ENCODE measurements around the gene SESN1.
A peak's percentile ranks its signal among the peaks of the same experiment; 100 is the strongest.
"Not testable (repeated sequence)": the region's sequence is repeated elsewhere in the genome, so short reads cannot be mapped to it uniquely, and the experiment has no call there.

SESN1 gene

GRCh38 chr6:109095036-109095834, 589 bp upstream of the SESN1 start, which contains the start of gene CEP57L1:
Gene CEP57L1 (plus strand): TSS chr6:109095507. CDS start chr6:109145222, 49,715 bp downstream.
- DNase-seq (ENCODE audit: low spot score): peak; percentile 77

DNA sequence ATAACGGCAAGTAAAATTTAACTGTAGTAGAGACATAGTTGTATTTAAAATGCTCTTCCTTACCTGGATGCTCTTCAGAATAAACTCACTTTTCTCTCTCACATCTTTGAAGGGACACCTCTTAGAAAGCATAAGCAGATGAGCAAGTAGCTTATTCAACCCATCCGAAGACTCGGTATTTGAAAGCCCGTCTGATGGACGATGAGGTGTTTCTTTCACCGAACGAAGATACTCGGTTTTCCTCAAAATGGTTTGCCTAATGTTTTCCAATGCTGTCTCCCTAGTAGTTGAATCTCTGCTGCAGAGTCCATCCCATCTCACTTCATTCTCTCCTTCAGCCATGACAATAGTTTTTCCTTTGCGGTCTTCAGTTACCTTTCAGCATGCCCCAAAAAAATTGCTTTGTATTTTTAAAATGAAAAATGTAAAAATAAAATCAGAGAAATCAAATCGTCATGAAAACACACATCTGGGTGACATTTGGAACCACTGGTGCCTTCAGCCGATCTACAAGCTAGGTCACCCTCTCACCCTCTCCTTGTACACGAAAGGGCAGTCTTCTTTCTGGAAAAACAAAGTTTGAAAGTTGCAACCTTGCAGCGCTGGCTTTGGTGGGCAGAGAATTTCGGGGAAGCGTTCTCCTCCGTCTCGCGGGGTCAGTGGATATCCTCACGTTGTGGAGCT, 772 bp downstream of the SESN1 start:
- DNase-seq (ENCODE audit: low spot score): no peak

DNA sequence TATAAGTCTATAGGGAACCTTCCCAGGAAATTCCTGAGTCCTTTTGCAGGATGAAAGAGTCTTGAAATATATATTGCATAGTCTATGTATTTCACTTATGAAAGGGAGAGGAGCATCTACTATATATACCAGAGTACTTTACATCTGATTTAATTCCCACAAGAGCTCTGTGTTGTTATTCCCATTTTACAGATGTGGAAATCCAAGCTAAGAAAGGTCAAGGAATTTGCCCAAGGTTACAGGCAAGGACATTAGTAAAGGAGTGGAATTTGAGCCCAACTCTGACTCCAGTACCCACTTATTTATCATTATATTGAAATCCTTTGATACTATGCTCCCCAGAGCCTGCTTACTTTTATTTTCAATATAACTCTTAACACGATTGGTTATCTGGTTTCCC, 2.6 kb downstream of the SESN1 start:
- no peak for DNase-seq (ENCODE audit: low spot score)

DNA sequence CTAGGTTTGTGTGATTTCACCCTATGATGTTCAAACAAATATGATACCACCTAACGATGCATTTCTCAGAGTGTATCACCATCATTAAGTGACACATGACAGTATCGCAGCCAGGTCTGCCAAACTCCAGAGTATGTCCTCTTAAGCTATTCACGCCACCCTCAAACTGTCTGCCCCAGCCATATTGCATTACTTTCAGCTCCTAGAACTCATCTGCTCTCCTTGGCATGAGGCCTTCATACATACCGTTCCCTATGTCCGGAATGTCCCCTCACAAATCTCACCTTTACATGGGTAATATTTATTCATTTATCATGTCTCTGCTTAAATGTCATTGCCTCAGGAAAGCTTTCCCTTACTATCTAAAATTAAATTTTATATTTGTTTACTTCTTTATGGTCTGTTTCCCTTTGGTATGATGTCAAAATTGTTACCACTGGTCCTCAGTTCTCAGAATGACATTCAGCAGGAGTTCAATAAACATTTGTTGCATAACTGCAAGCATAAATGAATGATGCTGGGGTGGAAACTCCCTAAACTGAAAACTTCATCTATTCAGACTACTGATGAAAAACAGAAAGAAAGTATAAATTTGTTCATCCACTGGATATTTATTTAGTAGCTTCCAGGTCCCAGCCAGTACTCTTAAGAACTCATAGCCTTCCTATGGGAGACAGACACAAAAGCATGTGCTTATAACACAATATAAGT, 3.2 kb downstream of the SESN1 start:
- no peak for DNase-seq (ENCODE audit: low spot score)

DNA sequence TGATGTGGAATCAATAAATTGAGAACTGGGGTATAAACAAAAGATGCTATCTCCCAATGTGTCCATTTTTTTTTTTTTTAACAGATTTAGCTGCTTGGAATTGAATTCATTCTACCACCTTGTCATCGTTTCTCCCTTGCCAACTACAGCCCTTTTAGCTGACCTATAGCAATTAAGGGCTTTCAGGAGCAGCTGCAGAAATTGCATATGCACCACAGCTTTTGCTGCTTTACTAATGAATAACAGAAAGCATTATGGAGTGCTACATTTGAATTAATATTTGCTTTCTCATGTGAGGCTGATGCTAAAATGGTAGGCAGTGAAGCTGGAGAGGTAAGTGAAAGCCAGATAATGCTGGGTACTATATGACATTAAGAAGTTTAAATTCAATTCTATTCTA, 5.7 kb downstream of the SESN1 start:
- no peak for DNase-seq (ENCODE audit: low spot score)

GRCh38 chr6:109087661-109088264, 6.9 kb downstream of the SESN1 start:
- DNase-seq (ENCODE audit: low spot score): no peak

DNA sequence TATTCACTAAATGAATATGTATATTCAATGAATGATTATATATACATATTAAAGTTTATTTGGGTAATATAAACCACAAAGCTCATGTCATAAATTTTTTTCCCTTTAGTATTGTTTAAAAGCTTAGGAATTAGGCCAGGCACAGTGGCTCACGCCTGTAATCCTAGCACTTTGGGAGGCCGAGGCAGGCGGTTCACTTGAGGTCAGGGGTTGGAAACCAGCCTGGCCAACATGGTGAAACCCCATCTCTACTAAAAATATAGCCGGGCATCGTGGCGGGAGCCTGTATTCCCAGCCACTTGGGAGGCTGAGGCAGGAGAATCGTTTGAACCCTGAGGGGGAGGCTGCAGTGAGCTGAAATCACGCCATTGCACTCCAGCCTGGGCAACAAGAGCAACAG, 10.5 kb downstream of the SESN1 start:
- DNase-seq (ENCODE audit: low spot score): not testable (repeated sequence)

DNA sequence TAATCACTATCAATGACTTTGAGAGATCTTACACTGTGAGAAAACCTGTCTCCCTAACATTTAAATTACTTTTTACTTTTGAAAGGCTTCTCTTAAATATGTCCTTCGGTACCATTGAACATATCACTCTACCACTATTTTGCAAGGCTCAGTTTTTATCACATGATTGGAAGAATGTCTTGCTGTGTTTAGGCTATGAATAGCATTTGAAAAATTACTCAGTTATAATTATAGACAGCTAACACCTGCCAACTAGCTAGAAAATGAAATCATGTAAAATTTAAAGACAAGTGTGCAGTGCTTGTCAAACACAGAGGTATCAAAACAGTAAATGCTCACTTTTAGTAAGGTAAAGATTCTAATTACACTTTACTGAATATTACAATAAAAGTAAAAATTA, 11.0 kb downstream of the SESN1 start:
- DNase-seq (ENCODE audit: low spot score): no peak

DNA sequence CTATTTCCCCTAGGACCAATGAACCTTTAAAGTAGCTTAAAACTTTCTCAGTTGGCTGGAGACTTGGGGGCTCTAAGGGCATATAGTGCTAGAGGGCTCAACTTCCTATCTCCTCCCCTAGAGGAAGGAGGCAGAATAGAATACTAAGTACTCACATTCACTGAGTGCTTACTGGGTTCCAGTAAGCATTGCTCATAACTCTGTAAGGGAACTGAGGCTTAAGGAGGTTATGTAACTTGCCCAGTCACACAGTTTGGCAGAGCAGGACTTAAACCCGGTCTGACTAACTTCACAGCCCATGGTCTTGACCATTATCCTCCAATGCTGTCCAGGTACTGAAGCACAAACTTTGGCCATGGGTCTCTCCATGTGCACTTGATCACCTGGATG, 12.5 kb downstream of the SESN1 start:
- no peak for DNase-seq (ENCODE audit: low spot score)

- no peak for DNase-seq (ENCODE audit: low spot score)
These were observed 13.0 kb downstream of the SESN1 start for GRCh38 chr6:109081516-109082187.

DNA sequence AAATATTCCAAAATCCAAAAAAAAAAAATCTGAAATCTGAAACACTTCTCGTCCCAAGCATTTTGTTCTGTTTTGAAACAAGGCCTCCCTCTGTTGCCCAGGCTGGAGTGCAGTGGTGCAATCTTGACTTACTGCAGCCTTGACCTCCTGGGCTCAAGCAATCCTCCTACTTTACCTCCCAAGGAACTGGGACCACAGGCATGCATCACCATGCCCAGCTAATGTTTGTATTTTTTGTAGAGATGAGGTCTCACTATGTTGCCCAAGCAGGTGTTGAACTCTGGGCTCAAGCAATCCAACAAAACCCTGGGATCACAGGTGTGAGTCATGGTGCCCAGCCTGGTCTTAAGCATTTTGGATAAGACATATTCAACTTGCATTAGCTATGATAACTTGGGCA, 13.6 kb downstream of the SESN1 start:
- DNase-seq (ENCODE audit: low spot score): no peak

DNA sequence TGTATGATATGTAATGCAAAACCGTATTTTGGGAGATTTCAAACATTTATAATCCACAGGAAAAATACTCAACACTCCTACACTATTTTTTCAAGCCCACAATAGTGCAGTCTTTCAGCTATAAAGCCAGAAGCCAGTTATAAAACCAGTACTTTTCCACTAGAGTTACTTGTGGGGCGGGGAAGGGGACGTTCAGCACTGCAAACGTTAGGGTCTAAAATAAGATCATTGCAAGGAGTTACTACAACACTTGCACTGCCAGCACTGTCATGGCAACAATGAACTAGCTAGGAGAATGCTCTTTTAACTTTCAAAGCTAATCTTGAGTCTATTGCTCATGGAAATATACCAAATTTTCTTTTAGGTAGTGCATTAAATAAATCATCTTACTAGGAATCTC, 14.7 kb downstream of the SESN1 start:
- DNase-seq (ENCODE audit: low spot score): no peak

DNA sequence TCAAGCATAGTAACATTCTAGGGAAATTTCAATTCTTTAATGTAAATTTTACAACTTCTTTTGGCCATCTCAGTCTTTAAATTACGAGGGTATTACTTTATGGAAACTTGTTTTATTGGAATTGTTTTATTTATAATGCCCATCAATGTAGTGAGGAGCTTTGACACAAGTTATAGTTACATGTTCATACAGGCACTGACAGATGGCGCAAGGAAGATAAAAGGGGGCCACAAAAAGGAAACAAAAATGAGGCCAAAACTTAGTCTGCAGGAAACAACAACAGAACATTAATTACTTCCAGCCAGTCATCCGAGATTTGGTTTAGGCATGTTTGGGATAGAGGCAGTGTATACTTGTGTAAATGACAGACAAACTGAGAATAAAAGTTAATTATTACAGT, 18.3 kb downstream of the SESN1 start:
- DNase-seq (ENCODE audit: low spot score): no peak

DNA sequence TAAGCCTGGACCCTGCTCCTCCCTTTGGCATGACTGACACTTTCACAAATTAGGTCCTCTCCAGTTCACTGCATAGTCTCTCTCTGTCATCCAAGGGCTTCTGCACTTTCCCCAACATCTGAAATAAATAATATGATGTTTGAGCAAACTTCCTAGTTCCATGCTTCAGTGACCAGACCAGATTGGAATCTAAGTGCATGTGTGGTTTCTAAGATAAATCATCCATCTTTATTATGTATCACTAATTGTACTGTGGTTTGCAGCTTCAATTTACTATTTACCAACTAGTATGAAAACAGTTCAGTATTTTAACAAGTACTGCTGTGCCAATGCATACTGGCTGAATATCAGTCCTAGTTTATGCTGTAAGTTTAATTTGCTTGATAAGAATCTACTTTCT, 18.7 kb downstream of the SESN1 start:
- no peak for DNase-seq (ENCODE audit: low spot score)

GRCh38 chr6:109074133-109074415, 20.6 kb downstream of the SESN1 start:
- no peak for DNase-seq (ENCODE audit: low spot score)

GRCh38 chr6:109073344-109074132, 21.1 kb downstream of the SESN1 start:
- DNase-seq (ENCODE audit: low spot score): no peak

DNA sequence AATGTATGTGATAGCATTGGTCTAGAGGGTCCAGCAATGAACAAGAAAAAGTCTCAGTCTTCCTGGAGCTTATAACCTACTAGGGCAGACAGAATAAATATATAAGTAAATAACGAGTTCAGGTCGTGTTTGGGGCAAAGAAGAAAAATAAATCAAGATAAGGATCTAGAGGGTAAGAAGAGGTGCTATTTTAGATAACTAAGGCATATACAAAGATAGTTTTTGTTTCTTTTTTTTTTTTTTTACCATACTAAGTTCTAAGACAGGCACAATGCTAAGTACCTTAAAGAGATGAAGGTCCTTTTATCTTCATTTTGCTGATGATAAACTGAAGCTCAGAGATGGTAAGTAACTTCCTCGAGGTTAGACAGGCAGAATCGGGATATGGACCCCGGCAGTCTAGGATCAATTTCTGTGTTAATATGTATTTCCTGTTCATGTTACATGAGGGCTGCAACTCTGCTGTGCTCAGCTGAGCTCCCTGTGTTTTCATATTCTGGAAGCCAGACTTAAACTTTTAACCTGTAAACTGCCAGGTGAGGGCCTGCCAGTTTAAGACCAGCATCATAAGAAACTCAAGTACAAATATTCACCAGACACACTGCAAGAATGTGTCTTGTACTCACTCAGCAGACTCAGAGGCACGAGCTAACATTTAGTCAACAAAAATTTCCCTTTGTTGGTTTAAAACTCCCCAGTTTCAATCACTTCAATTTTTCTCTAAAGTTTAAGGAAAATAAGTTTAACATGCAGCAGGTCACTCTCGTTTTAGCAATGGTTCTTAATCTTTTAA, 23.3 kb downstream of the SESN1 start:
- DNase-seq (ENCODE audit: low spot score): no peak

DNA sequence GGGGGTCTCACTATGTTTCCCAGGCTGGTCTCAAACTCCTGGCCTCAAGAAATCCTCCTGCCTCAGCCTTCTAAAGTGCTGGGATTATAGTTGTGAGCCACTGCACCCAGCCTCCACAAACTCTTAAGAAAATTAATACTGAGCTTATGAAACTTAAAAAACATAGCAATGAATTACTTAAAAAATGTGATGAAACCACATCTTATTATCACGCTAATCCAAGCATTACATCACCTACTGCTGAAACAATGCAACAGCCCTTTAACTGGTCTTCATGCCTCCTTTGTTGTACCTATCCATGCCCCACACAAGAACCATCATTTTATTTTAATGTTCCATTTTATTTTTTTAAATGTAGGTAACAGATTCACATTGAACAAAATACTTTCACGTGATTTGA, 24.9 kb downstream of the SESN1 start:
- no peak for DNase-seq (ENCODE audit: low spot score)

- no peak for DNase-seq (ENCODE audit: low spot score)
These were observed 31.8 kb downstream of the SESN1 start for GRCh38 chr6:109062767-109063352.

GRCh38 chr6:109062216-109062615, 32.4 kb downstream of the SESN1 start:
- no peak for DNase-seq (ENCODE audit: low spot score)
